ENCODE measurements around the gene ADORA1. TPM values are rescaled to one million over a fixed set of nuclear protein-coding genes. Genes with fewer than 3 reads are reported as not detected.
A peak's percentile ranks its signal among the peaks of the same experiment; 100 is the strongest.

The ADORA1 gene
- total and polyA plus RNA-seq, 2 donors from 2014 or later, result 4.9 to 21.2 TPM

DNA sequence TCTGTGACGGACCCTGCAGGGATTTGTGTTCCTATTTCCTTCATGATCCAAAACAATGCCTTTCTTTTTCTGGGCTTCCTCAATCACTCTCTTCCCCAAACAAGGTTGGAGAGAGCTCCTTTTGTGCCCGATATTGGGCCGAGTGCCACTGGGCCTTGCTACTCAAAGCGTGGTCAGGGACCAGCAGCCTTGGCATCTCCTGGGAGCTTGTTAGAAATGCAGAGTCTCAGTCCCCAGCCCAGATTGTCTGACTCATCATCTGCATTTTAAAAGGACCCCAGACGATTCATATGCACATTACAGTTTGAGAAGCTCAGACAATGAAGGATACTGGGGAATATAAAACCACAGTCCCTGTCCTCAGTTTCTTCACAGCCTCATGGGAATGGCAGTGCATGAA is 19.9 kb downstream of the ADORA1 start:
- H3K9ac ChIP-seq (ENCODE audit: low read length in 3 of 3), result no peak overlapping the region
- DNase-seq (peak in 1 of 5 donors; percentile 18), FAIRE-seq (no peak)
- no peaks in the 10 kb centered on the region for H3K9me3 ChIP-seq (ENCODE audit: control insufficient read depth in 2 of 3, insufficient read depth in 1 of 3, low read length in 3 of 3)
- H3K4me3 ChIP-seq (ENCODE audit: low read length in 3 of 3), result no peak overlapping the region
- H3K36me3 ChIP-seq (ENCODE audit: control insufficient read depth in 2 of 3, insufficient read depth in 3 of 3, low read length in 3 of 3), result no peaks in the 10 kb centered on the region
- H3K27me3 ChIP-seq (ENCODE audit: control insufficient read depth, insufficient read depth, low read length), result no peaks in the 10 kb centered on the region
- H3K4me1 ChIP-seq (ENCODE audit: control insufficient read depth in 2 of 3, insufficient read depth in 2 of 3, low read depth in 1 of 3, low read length in 3 of 3), result peaks cover 0 to 6% (median 5%) of the 10 kb centered on the region in 3 donors
- TF ChIP-seq, protein P1, sequence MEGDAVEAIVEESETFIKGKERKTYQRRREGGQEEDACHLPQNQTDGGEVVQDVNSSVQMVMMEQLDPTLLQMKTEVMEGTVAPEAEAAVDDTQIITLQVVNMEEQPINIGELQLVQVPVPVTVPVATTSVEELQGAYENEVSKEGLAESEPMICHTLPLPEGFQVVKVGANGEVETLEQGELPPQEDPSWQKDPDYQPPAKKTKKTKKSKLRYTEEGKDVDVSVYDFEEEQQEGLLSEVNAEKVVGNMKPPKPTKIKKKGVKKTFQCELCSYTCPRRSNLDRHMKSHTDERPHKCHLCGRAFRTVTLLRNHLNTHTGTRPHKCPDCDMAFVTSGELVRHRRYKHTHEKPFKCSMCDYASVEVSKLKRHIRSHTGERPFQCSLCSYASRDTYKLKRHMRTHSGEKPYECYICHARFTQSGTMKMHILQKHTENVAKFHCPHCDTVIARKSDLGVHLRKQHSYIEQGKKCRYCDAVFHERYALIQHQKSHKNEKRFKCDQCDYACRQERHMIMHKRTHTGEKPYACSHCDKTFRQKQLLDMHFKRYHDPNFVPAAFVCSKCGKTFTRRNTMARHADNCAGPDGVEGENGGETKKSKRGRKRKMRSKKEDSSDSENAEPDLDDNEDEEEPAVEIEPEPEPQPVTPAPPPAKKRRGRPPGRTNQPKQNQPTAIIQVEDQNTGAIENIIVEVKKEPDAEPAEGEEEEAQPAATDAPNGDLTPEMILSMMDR (IDR thresholded peaks at IDR 0.05; ENCODE audit: borderline replicate concordance, extremely low read depth, insufficient read depth), result no peak
- intact Hi-C loops (cut with DNase I), result no loop called here
- H3K27ac ChIP-seq (ENCODE audit: low read depth in 2 of 2, low read length in 2 of 2), result no peak overlapping the region

DNA sequence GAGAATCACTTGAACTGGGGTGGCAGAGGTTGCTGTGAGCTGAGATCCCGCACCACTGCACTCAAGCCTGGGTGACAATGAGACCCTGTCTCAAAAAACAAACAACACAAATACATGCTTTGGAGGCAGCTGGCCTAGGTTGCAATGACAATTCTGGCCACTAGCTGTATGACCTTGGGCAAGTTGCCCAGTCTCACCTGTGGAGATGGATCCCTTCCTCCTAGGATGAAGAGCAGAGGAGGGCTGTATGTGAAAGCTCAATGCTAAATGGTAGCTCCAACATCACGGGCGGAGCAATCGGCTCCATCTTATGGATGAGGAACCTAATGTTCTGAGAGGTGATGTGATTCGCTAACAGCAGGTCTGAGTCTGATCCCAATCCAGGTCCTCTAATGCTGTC is 20.6 kb downstream of the ADORA1 start:
- DNase-seq, result peak in 1 of 5 donors; percentile 19
- Histone ChIP-seq H3K9ac (ENCODE audit: low read length in 3 of 3) (no peak overlapping the region), H3K27me3 (ENCODE audit: control insufficient read depth, insufficient read depth, low read length) (no peaks in the 10 kb centered on the region), H3K9me3 (ENCODE audit: control insufficient read depth in 2 of 3, insufficient read depth in 1 of 3, low read length in 3 of 3) (no peaks in the 10 kb centered on the region), H3K27ac (ENCODE audit: low read depth in 2 of 2, low read length in 2 of 2) (no peak overlapping the region), H3K4me3 (ENCODE audit: low read length in 3 of 3) (no peak overlapping the region), H3K4me1 (ENCODE audit: control insufficient read depth in 2 of 3, insufficient read depth in 2 of 3, low read depth in 1 of 3, low read length in 3 of 3) (peaks cover 2 to 13% (median 10%) of the 10 kb centered on the region in 3 donors), H3K36me3 (ENCODE audit: control insufficient read depth in 2 of 3, insufficient read depth in 3 of 3, low read length in 3 of 3) (no peaks in the 10 kb centered on the region)
- TF ChIP-seq, protein P1 (IDR thresholded peaks at IDR 0.05; ENCODE audit: borderline replicate concordance, extremely low read depth, insufficient read depth), result peak; percentile 24
- intact Hi-C loops (cut with DNase I), result no loop called here
- no peak for FAIRE-seq

DNA sequence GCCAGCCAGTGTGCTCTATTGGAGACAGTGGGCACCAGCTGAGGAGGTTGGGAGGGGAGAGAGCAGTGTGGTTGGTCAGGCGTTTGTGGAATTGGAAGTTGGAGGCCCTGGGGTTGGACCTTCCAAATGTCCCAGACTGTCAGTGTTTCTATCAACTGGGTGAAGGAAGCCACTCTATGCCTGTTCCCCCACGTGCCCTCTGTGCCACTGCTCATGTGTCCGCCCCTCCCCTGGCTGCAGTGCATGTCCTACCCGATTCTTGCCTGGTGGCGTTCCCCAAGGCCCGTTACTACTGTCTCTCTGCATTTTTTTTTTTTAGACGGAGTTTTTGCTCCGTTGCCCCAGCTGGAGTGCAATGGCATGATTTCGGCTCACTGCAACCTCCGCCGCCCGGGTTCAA is 21.1 kb downstream of the ADORA1 start:
- H3K4me1 ChIP-seq (ENCODE audit: control insufficient read depth in 2 of 3, insufficient read depth in 2 of 3, low read depth in 1 of 3, low read length in 3 of 3), result peaks cover 2 to 14% (median 13%) of the 10 kb centered on the region in 3 donors
- no peak overlapping the region for H3K27ac ChIP-seq (ENCODE audit: low read depth in 2 of 2, low read length in 2 of 2)
- no peak for FAIRE-seq
- intact Hi-C loops (cut with DNase I), result no loop called here
- no peaks in the 10 kb centered on the region for H3K36me3 ChIP-seq (ENCODE audit: control insufficient read depth in 2 of 3, insufficient read depth in 3 of 3, low read length in 3 of 3)
- H3K27me3 ChIP-seq (ENCODE audit: control insufficient read depth, insufficient read depth, low read length), result no peaks in the 10 kb centered on the region
- H3K9me3 ChIP-seq (ENCODE audit: control insufficient read depth in 2 of 3, insufficient read depth in 1 of 3, low read length in 3 of 3), result no peaks in the 10 kb centered on the region
- TF ChIP-seq, protein P1 (IDR thresholded peaks at IDR 0.05; ENCODE audit: borderline replicate concordance, extremely low read depth, insufficient read depth), result no peak
- H3K9ac ChIP-seq (ENCODE audit: low read length in 3 of 3), result no peak overlapping the region
- DNase-seq, result peak in 1 of 5 donors; percentile 45
- H3K4me3 ChIP-seq (ENCODE audit: low read length in 3 of 3), result no peak overlapping the region
